Testis (tissue), 3 donors: Measurements from ENCODE around the gene ADH5. TPM values are rescaled to one million over a fixed set of nuclear protein-coding genes. Genes with fewer than 3 reads are reported as not detected.
"Not testable (repeated sequence)": the region's sequence is repeated elsewhere in the genome, so short reads cannot be mapped to it uniquely, and the experiment has no call there.

ENCODE experiments used
- DNase-seq: peaks from one replicate; pipeline ENCODE4 v3.0.0-alpha.2; 2019
- H3K27ac ChIP-seq, 2 donors: fragments of 200-600 bp; sonication (generic); one replicate each; pipeline ENCODE4 v1.5.1; 2019
- H3K27me3 ChIP-seq: fragments of 200-600 bp; sonication (generic); one replicate; pipeline ENCODE4 v1.5.1; 2019
- H3K36me3 ChIP-seq: fragments of 200-600 bp; sonication (generic); one replicate; pipeline ENCODE4 v1.5.1; 2017; ENCODE audit warnings: low read depth; ENCODE audit errors: missing control alignments
- H3K4me1 ChIP-seq: fragments of 200-600 bp; sonication (generic); one replicate; pipeline ENCODE4 v1.5.1; 2019
- H3K4me3 ChIP-seq, 2 donors: fragments of 200-600 bp; sonication (generic); one replicate each; pipeline ENCODE4 v1.5.1; 2017 to 2019
- H3K9me3 ChIP-seq: fragments of 200-600 bp; sonication (generic); one replicate; pipeline ENCODE4 v1.5.1; 2017
- POLR2A ChIP-seq: fragments of 450-650 bp; IDR thresholded peaks from one replicate; pipeline ENCODE4 v1.6.1; 2017; ENCODE audit warnings: antibody characterized with exemption, mild to moderate bottlenecking, moderate library complexity
- WGBS, 2 donors: methylation state at CpG; one replicate each; pipeline ENCODE4 v1.1.5; 2018; 5-methylcytosine and 5-hydroxymethylcytosine counted together
- intact Hi-C: fragments of 100-400 bp; cut with DNase I; formaldehyde crosslinking; loops from one replicate; pipeline ENCODE4 v1.15.1; 2023; ENCODE audit warnings: low total_unique reads
- polyA plus RNA-seq: library from polyadenylated mRNA; stranded (reverse); fragments of 350-450 nt; fragmentation: Illumina TruSeq; extraction: RNeasy Lipid Tissue Mini Kit (QIAGEN cat#74804); gene quantifications from one replicate; pipeline ENCODE4 v1.2.3, GENCODE V29; 2014; ENCODE audit warnings: low read depth, low replicate concordance; ENCODE audit not compliant: insufficient read depth
- total RNA-seq, 2 donors: library from RNA; depleted of rRNA; stranded (reverse); fragments of >200 nt; gene quantifications; one replicate each; pipeline ENCODE4 v1.2.3, GENCODE V29; 2016
- TF ChIP-seq, protein P1 (sequence below), 3 experiments: fragments of 450-650 bp in 2 of 3; fragments of 200-600 bp in 1 of 3; sonication (generic) in 1 of 3; IDR thresholded peaks; one replicate each; pipeline ENCODE4 v1.5.1; 2016 to 2019; ENCODE audit warnings: antibody characterized with exemption in 3 of 3, mild to moderate bottlenecking in 2 of 3, moderate library complexity in 1 of 3

Gene ADH5
- total and polyA plus RNA-seq, 3 donors from 2014 or later = 111 to 122 (median 119) TPM

DNA sequence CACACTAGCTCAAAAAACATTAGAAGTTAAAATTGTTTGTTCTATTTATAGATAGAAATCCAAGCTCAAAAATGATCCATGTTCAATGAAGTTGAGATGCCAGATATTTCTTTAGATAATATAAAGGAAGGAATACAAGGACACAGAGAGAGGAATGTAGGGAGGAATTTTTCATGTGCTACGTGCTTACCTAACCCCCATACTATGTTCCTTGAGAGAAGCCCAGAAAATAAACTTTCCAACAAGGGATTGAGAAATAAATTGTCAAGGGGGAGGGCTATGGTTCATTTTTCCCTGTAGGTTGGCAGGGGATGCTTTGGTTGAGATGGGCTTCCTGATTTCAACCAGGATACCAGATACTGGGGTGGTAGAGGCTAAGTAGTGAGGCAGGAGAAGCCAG, 15.6 kb upstream of the ADH5 start:
- intact Hi-C loops = no loop called here
- Histone ChIP-seq H3K27me3 (no peaks in the 10 kb centered on the region), H3K4me1 (no peaks in the 10 kb centered on the region)

DNA sequence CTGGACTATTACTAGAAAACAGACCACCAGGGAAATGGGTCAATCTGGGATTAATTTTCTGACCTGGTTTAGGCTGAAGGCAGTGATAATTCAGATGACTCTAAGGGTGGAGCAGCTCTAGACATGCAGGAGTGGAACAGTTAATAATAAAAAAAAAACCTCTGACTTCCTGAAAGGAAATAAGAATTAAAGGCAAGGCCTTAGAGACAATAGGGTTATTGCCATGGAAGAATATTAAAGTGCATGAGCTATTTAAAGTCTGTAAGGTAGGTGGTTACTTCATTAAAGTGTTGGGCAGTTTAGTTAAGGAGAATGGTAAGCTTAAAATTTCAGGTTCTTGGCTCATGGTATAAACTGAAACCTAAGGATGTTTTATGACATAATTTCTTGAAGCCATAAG, 14.6 kb upstream of the ADH5 start:
- DNase-seq = no peak
- no peaks in the 10 kb centered on the region for H3K27me3 ChIP-seq
- H3K9me3 ChIP-seq = no peaks in the 10 kb centered on the region
- no peak for TF ChIP-seq POLR2A
- TF ChIP-seq, protein P1, sequence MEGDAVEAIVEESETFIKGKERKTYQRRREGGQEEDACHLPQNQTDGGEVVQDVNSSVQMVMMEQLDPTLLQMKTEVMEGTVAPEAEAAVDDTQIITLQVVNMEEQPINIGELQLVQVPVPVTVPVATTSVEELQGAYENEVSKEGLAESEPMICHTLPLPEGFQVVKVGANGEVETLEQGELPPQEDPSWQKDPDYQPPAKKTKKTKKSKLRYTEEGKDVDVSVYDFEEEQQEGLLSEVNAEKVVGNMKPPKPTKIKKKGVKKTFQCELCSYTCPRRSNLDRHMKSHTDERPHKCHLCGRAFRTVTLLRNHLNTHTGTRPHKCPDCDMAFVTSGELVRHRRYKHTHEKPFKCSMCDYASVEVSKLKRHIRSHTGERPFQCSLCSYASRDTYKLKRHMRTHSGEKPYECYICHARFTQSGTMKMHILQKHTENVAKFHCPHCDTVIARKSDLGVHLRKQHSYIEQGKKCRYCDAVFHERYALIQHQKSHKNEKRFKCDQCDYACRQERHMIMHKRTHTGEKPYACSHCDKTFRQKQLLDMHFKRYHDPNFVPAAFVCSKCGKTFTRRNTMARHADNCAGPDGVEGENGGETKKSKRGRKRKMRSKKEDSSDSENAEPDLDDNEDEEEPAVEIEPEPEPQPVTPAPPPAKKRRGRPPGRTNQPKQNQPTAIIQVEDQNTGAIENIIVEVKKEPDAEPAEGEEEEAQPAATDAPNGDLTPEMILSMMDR (IDR thresholded peaks at IDR 0.05) = no peak
- no peak overlapping the region for H3K4me3 ChIP-seq
- intact Hi-C loops = no loop called here
- H3K27ac ChIP-seq = no peak overlapping the region
- no peaks in the 10 kb centered on the region for H3K4me1 ChIP-seq
- H3K36me3 ChIP-seq = no peaks in the 10 kb centered on the region

More for the DNA sequence above, 15.6 kb upstream of the ADH5 start:
- Histone ChIP-seq H3K27ac (no peak overlapping the region), H3K36me3 (no peaks in the 10 kb centered on the region), H3K4me3 (no peak overlapping the region), H3K9me3 (no peaks in the 10 kb centered on the region)
- no peak for DNase-seq
- TF ChIP-seq, protein P1 (IDR thresholded peaks at IDR 0.05) = no peak
- no peak for TF ChIP-seq POLR2A
- WGBS, 2 donors = 68 to 87% methylated on average over 1 of the region's 1 CpG

DNA sequence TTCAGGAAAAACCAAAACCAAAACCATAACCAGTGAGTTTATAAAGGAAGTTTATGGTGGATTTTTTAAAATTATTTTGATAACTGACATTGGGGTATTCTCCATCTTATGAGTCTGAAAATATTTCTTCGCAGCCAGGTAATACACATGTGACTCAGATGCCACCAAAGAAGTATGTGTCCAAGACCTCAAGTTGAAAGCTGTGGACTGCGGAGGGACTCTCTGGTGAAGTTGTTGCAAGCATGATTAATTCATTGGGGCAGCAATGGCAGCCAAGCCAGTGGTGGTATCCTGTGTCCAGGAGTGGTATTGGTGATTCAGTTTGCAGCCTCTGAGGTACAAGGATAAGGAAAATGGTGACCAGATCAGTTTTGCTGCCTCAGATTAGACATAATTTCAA, 14.0 kb upstream of the ADH5 start:
- Histone ChIP-seq H3K36me3 (no peaks in the 10 kb centered on the region), H3K9me3 (no peaks in the 10 kb centered on the region), H3K27me3 (no peaks in the 10 kb centered on the region), H3K4me3 (no peak overlapping the region), H3K27ac (no peak overlapping the region), H3K4me1 (no peaks in the 10 kb centered on the region)
- 79 to 94% methylated on average over 2 of the region's 2 CpGs for WGBS, 2 donors
- DNase-seq = no peak
- TF ChIP-seq, protein P1 (IDR thresholded peaks at IDR 0.05) = no peak
- no peak for TF ChIP-seq POLR2A
- intact Hi-C loops = no loop called here

DNA sequence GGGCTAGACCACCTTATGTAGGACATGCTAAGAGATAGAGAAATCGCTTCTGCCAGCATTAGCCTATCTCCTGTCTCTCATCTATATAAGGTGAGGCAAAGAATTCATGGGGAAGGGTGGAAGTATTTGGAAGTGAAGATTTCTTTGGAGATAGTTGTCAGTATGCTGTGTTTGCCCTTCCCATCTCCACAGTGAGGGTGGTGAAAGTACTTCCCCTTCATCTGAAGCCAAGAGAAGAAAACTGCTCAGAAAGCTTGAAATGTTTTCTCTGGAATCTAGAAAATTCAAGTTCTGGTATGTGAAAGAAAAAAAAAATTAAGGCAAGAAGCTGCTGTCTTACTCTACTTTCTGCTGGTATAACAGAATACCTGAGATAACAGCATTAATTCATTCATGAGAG, 12.3 kb upstream of the ADH5 start:
- Histone ChIP-seq H3K36me3 (no peaks in the 10 kb centered on the region), H3K4me1 (no peaks in the 10 kb centered on the region), H3K27ac (no peak overlapping the region), H3K27me3 (no peaks in the 10 kb centered on the region), H3K9me3 (no peaks in the 10 kb centered on the region), H3K4me3 (no peak overlapping the region)
- DNase-seq = no peak
- intact Hi-C loops = no loop called here
- TF ChIP-seq, protein P1 (IDR thresholded peaks at IDR 0.05) = no peak
- no peak for TF ChIP-seq POLR2A
- 97 to 100% methylated on average over 1 of the region's 1 CpG for WGBS, 2 donors

DNA sequence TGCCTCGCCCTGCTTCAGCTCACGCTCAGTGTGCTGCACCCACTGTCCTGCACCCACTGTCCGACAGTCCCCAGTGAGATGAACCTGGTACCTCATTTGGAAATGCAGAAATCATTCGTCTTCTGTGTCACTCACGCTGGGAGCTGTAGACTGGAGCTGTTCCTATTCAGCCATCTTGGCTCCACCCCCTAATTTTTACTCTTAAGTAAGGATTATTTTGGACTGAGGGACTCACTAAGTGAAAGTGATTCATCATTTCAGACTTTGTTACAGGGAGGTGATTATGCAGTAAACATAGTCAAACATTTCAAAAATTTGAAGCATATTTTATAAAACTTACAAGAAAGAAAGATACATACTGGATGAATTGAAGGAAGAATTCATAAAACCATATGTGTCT, 11.2 kb upstream of the ADH5 start:
- H3K9me3 ChIP-seq, intact Hi-C loops, DNase-seq, H3K4me3 ChIP-seq, H3K27ac ChIP-seq, H3K36me3 ChIP-seq, H3K27me3 ChIP-seq, H3K4me1 ChIP-seq: not testable (repeated sequence)
- WGBS, 2 donors = 69 to 91% methylated on average over 5 of the region's 5 CpGs
